A172 (cell line): ENCODE data around the gene KIF26A. TPM values are rescaled to one million over a fixed set of nuclear protein-coding genes. Genes with fewer than 3 reads are reported as not detected.

Source experiments
- DNase-seq: peaks from one replicate; pipeline ENCODE4 v3.0.0-alpha.2; 2015; ENCODE audit warnings: low spot score
- total RNA-seq: library from RNA; depleted of rRNA; stranded (reverse); fragments of >200 nt; shearing (Covaris generic); gene quantifications from 2 replicates; pipeline ENCODE4 v1.2.3, GENCODE V29; 2014

The KIF26A gene
- total RNA-seq, 1 experiment from 2014 or later, result 2.4 TPM

GRCh38 chr14:104177411-104177810, 39.0 kb downstream of the KIF26A start:
- no peak for DNase-seq

DNA sequence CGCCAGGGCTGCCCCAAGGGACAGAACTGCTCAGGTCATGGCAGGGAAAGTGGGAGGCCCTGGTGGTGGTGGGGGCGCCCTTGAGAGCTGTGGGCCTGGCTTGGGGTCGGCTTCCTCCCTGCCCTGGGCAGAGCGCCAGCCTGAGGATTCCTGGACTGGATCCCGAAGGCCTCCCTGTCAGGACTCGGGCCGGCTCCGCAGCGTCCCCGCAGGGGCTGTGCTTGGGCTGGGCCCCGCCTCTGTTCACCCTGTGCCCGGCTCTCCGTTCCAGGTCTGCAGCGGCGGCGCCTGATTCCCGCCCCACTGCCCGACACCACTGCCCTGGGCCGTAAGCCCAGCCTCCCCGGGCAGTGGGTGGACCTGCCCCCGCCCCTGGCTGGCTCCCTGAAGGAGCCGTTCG, 39.9 kb downstream of the KIF26A start:
- no peak for DNase-seq

- no peak for DNase-seq
These were observed 40.7 kb downstream of the KIF26A start for GRCh38 chr14:104179126-104179525.

DNA sequence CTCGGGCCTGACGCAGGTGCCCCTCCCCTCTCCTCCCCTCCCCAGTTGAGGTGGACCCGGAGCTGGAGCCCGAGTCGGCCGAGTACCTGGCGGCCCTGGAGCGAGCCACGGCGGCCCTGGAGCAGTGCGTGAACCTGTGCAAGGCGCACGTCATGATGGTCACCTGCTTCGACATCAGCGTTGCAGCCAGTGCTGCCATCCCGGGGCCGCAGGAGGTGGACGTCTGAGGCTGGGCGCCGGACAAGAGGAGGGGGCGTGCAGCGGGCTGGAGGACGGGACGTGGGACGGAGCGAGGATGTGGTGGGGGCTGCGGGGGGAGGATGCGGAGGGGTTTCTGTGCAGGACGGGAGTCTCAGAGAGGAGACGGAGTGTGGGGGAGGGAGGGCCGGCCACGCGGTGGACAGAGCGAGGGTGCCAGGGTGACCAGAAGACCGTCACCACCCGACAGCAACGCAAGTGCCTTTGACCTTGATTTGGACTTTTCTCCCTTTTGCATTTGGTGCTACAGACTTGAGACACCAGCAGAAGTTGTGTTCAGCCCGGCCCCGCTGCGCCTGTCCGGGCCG, 41.3 kb downstream of the KIF26A start:
- DNase-seq, result no peak

DNA sequence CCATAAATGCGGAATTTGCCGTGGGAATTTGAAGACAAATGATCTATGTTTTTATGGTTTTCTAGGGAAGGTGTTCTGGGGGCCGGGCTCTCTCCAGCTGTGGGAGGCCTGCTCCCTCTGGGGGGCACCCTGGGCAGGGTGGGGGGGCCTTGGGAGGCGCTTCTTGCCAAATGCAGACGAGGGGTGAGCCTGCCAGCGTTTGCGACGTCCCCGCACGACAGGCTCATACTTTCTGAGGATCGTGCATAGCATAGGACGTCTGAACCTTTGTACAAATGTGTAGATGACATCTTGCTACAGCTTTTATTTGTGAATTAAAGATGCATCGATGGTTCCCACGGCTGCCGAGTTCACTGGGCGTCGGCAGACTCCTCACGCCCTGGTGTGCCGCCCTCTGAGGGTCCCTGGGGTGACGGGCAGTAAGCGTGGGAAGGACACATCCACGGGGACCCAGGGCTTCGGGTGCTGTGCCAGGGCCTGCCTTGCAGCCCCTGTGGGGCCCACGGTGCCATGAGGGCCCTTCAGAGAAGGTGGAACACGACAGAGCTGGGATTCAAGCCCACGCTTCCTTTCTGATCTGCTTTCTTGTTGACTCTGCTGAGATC, 42.3 kb downstream of the KIF26A start:
- DNase-seq, result no peak

GRCh38 chr14:104181761-104182530, 43.6 kb downstream of the KIF26A start:
- DNase-seq, result no peak

DNA sequence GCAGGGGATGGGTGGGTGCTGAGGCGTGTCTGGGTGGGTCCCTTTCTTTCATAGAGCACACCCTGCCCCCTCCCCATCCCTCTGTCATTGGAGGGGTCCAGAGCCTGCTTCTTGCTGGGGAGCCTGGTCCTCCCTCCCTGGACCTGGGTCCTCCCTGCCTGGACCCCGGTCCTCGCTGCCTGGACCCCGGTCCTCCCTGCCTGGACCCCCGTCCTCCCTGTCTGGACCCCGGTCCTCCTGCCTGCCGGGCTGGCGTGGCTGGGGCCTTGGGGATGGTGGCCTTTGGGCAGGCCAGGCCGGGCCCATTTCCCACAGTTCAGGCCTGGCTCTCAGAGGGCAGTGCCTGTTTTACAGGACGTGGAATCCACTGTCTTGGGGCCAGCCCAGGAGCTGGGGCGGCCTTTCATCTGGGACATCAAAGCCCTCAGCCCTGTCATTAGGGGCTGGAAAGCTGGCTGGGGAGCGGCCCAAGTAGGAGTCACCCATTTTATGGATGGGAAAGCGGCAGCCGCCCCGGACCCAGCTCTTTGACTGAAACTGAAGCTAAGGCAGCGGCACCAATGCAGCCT, 44.6 kb downstream of the KIF26A start:
- no peak for DNase-seq

DNA sequence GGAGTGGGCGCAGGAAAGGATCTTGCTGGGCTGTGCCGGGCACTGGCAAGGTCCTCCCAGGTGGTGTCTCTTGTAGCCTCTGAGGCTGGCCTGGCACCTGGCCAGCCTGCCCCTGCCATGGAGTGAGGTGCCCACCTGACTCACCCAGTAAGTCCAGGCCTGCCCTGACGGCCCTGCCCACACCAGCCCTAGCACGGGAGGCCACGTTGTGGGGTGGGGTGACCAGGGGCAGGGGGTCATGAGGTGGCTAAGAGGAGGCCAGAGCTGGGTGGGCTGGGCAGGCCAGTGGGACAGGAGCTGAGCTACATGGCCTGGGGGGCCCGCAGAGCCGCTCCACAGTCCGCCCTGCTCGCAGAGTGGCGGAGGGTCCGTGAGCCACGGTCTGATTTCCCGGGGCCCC, 45.4 kb downstream of the KIF26A start:
- no peak for DNase-seq

- no peak for DNase-seq
These were observed 46.1 kb downstream of the KIF26A start for GRCh38 chr14:104184506-104184905.

DNA sequence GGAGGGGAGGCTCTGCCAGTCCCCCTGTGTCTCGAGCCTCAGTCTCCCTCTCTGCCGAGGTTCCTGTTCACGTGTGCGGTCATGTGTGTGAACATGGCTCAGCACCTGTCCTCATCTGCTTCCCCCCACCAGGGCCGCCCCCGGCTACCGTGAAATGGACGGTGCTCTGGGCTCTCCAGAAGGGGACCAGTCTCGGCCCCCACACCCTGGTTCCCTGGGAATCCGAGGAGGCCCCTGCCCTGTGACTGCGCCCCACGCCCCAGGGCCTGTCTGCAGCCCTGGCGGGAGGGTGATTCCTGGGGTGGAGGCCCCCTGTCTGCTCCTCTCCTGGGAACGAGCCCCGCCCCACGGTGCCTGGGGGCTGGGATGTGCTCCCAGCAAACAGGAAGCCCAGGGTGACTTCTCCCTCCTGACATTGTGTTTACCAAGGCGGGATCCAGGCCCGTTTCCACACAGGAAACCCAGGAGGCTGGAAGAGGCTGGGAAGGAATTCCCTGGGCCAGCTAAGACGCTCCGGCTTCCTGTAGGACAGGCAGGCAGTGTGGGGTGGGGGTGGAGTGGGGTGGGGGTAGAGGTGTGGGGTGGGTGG, 46.6 kb downstream of the KIF26A start:
- peak; percentile 33 for DNase-seq

- no peak for DNase-seq
These were observed 47.6 kb downstream of the KIF26A start for GRCh38 chr14:104185916-104186495.

DNA sequence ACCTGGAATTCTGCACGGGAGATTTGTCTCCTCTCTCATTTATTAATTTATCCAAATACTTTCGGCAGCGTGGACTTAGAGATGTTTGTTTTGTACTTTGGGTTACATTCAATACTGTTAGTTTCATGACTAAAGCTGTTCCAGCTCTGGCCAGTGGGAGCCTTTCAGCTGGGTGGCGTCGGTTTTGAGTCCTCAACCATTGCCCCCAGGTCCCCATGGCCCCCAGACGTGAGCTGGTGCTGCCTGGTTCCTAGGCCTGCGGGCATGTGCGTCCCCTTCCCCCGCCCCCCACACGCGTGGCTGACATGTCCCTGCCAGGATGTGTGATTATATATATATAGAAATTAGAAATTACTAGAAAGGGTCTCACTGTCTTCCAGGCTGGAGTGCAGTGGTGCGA, 48.2 kb downstream of the KIF26A start:
- no peak for DNase-seq

GRCh38 chr14:104187121-104187889, 48.9 kb downstream of the KIF26A start:
- DNase-seq, result peak; percentile 61

DNA sequence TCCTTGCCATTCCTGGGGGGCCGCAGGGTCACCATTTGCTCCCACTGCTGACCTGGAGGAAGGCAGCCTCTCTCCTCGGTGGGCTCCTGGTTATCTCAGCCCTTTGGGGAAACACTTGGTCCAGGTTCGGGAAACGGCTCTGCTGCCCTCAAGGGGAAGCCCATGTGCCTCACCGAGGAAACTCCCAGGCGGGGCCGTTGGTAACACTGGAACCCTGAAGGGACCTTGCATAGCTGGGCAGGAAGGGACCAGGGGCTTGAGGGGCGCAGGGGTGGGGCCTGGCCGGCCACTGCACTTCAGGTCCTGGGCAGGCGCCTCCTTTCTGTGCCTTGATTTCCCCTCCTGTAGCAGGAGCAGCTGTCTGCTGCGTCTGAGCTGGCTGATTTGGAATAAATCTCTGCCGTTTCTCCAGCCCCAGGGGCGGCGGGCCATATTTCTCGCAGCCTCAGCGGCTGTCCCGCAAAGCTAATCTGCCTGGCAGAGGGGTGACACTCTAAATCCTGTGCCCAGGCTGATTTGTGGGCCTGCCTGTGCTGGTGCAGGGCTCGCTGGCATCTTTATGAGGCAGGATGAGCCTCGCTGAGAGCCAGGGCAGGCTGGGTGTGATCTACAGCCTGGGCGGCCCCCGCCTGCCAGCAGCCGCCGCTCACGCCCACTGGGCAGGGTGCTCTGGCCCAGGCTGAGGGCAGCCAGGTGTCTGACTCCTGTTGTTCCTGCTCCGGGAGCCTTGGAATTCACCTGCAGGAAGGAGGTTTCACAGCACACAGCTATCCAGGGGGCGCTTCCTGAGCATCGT, 49.7 kb downstream of the KIF26A start:
- DNase-seq, result no peak

DNA sequence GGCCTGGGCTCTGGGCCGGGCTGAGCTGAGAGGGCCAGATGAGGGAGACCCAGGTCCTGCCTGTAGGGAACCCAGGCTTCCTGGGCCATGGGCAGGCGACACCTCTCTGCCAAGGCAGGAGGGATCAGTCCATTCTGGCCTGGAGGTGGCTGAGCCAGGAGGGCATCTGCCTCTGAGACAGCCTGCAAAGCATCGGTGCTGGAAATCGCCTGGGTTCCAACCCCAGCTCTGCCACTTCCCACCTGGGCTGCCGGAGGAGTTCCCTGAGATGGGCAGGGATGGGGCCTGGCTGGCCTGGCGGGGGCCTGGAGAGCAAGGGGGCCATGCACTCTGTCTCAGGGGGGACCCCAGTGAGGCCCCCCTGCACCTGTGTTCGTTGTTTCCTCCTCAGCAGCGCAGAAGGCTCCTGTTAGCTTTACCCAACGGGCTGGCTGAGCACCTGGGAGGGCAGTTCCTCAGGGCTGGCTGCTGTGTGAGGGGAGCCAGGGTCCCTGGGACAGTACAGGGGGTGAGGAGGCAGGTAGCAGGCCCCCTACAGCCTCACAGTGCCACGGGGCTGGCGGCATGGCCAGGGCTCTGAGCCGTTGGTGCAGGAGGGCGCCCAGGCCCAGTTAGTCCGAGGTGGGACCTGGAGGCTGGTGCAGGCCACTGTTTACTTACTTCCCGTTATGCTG, 50.5 kb downstream of the KIF26A start:
- DNase-seq, result no peak

DNA sequence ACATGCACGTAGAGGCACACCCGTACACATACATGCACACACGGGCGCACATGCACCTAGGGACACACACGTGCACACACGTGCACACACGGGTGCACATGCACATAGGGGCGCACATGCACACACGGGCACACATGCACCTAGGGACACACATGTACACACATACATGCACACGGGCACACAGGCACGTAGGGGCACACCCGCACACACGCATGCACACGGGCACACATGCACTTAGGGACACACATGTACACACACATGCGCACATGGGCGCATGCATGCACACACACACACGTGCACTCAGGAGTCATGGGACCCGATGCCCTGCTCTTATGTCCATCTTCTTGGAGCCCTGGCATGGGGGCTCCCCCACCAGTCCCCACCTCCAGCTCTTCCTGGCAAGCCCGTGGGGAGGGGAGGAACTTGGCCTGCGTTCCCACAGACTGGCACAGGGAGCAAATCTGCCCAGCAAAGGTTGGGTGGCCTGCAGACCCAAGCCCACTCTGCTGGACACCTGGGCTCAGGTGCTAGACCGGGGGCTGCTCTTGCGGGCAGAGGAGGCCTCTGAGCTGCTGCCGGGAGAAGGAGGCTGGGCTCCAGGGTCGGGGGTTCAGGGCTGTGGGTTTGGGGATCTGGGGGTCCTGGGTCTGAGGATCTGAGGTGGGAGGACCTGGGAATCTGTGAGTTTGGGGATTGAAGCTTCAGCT, 51.4 kb downstream of the KIF26A start:
- DNase-seq, result no peak

GRCh38 chr14:104190396-104191000, 52.1 kb downstream of the KIF26A start:
- DNase-seq, result no peak

DNA sequence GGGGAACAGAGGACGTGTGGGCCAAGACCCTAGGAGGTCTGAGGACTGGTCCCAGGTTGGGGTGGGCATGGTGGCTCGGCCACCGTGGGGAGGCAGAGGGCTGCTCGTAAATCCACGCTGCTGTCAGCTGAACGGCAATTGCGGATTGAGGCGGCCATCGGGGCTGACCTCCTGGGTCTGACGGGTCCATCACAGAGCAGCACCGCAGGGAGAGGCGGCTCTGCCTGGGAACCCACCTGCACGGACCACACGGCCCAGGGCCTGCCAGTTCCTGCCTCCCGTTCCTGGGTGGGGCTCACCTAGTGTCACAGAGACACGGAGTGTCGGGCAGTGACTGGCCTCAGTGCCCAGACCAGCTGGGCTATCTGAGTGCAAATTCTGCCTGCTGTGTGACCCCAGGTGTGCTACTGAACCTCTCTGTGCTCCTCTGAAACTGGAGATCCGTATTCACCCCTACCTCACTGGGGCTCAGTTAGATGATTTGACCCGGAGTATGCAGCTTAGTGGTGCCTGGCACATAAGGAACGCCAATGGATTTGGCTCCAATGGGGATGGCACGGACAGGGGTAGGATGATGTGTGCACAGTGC, 53.1 kb downstream of the KIF26A start:
- no peak for DNase-seq
